CD4-positive, alpha-beta T cell treated with Interleukin-17A for 4 hours (primary cell): ENCODE results near the gene NRBP1.
A peak's percentile ranks its signal among the peaks of the same experiment; 100 is the strongest.

Source experiments
- DNase-seq: peaks from one replicate; pipeline ENCODE4 v3.0.0-alpha.2; 2020; ENCODE audit warnings: mixed read lengths

Gene NRBP1

GRCh38 chr2:27428213-27428977 lies at the start of gene NRBP1:
Gene NRBP1, plus strand, starts transcription at chr2:27428631. Its CDS starts 4,643 bp downstream, at chr2:27433274.
- DNase-seq = peak; percentile 95

DNA sequence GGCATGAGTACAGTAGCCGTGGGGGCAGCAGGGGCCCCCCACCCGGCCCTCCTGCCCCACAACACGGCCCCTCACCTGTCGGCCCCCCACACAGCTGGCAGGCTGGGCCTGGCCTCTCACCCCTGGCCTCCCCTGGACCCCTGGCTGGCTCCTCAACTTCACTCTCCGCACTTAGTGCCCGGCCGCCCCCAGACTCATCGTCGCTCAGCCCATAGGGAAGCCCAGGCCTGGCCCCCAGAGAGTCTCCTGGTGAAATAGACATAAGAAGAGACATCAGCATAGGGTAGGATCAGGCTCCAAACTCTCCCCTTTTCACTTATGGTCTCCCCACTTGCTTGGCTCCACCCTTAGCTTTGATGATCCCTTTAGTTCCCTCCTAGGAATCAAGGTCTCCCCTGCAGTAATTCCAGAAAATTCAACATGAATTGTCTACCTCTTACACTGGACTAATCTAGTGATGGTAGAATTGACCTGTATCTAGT lies 49.6 kb upstream of the NRBP1 start:
- DNase-seq = no peak

- no peak for DNase-seq
Measured at GRCh38 chr2:27379383-27379835, 49.0 kb upstream of the NRBP1 start.

- peak; percentile 64 for DNase-seq
Measured at GRCh38 chr2:27379836-27380625, 48.4 kb upstream of the NRBP1 start.

GRCh38 chr2:27380626-27381545 lies 47.5 kb upstream of the NRBP1 start, which contains the start of gene ZNF513:
Gene ZNF513, minus strand, starts transcription at chr2:27380734. Its CDS starts 208 bp downstream, at chr2:27380526.
- peak; percentile 93 for DNase-seq

- no peak for DNase-seq
Measured at GRCh38 chr2:27381577-27382181, 46.8 kb upstream of the NRBP1 start.

DNA sequence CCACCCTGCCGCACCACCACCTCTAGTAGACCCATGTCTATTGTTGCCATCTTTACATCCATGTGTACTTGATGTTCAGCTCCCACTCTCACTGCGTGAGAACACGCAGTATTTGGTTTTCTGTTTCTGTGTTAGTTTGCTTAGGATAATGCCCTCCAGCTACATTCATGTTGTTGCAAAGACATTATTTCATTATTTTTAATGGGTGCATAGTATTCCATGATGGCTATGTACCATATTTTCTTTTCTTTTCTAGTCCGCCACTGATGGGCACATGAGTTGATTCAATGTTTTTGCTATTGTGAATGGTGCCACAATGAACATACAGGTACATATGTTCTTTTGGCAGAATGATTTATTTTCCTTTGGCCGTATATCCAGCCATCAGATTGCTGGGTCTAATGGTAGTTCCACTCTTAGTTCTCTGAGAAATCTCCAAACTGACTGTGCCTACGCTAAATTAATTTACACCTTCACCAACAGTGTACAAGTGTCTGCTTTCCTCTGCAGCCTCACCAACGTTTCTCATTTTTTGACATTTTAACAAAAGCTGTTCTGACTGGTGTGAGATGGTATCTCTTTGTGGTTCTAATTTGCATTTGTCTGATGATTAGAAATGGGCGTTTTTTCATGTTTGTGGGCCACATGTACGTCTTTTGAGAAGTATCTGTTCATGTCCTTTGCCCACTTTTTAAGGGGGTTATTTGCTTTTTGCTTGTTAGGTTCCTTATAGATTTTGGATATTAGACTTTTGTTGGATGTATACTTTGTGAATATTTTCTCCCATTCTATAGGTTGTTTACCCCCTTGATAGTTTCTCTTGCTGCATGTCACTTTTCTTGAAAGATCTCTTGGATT lies 37.4 kb upstream of the NRBP1 start:
- no peak for DNase-seq

DNA sequence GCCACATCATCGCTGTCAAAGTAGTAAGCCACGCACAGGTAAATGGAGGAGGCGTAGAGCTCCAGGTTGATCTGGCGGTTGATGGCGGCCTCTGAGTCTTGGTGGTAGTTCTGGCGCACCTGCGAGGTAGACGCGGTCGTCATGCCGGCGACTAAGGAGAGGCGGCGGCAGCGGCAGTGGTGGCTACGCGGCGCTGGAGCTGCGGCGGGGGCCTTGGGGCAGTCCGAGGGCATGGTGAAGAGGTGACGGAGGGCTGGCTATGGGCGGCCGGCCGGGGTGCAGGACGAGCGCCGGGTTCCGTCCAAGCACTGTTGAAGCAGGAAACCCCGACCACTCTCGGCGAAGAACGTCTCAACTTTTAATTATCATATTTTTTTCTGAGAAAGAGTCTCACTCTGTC lies 35.2 kb upstream of the NRBP1 start:
- no peak for DNase-seq

GRCh38 chr2:27398962-27399361 lies 29.5 kb upstream of the NRBP1 start:
- DNase-seq = no peak

DNA sequence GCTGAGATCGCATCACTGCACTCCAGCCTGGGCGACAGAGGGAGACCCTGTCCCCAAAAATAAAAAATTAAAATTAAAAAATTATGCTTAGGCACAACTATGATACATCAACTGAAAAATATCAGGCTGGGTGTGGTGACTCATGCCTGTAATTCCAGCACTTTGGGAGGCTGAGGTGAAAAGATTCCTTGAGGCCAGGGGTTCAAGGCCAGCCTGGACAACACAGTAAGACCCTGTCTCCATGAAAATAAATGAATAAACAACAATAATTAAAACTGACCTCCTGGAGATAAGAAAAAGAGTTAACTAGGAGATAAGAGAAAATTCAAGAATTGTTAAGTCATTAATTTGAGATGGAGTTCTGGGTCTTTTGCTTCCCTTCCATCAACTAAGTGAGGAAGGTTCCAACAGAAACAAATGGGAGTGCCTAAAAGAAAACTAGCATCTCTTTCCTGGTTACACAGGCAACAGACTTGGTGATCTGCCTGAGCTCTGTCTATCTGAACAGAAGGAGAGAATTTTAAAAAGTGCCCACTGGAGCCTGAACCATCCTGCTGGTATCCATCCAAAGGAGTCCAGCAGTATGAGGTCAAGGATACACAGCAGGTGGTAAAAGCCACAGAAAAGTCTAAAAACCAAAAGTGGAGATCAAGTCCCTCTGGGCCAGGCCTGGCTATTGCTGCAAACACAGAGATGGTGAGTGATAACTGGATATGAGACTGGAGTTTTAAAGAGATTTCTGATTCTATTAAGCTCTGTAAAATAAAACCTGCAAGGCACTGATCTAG lies 27.9 kb upstream of the NRBP1 start:
- no peak for DNase-seq

GRCh38 chr2:27407798-27408491 lies 20.5 kb upstream of the NRBP1 start:
- no peak for DNase-seq

DNA sequence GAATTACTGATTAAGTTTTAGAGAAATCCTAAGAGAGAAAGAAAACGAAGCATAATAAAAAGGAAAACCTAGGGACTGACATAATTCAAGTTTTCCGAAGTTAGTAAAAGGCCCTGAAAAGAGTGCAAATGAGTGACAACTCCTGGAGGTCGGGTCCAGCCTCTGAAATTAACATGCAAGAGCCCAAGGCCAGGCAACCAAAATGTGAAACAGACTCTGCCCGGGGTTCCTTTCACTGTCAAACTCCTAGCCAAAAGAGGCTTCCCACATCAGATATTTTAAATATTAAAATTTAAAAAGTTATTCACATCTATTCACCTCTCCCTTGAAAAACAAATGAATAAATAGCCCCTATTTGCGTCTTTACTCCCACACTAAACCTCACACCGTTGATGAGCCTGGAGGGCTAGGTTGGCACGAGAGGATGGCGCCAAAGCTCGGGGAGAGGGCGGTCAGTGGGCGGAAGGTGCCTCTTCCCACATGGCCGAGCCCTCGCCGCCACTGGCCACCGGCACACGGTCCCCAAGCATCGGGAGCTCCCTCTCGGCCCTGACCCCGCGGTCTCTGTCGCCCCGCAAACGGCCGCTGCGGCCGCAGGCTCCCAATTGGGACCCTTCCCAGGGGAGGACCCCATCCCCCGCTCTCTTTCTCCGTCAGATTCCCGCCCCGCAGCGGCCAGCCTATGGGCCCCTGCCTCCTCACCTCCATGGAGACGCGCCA lies 19.7 kb upstream of the NRBP1 start:
- DNase-seq = no peak

DNA sequence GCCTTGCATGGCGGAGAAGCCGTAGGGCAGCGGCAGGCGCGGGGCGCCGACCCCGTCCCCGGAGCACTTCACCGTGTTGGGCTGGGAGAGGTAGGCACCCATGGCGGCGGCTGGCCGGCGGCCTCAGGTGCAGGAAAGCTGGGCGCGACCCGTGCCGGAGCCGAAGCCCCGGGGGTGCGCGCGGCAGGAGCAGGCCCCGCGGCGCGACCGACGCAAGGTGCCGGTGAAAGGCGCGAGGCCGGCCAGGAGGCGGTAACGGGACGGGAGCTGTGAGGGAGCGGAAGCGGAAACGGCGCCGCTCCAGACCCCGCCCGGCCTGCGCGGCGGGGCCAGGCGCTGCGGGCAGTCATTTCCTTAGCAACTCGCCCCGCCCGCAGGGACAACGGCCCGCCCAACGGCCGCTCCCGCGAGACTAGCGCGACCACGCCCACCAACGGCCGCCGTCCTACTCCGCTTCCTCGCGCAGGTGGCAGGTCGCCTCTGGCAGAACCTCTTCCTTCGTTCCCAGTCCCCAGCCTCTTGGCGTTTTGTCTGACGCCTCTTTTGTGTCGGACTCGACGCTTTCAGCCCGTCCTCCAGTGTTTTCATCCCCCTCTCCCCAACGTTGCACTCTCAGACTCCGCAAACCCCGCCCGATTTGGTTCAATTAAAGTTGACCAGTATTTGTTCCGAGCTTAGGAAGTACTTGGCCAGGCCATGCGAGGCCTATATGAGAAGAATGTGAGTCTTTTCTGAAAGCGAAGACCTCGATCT lies 18.9 kb upstream of the NRBP1 start, which contains the start of gene PPM1G:
Gene PPM1G (minus strand): TSS at position 271 of the 753 bp plus-strand sequence. CDS start 169 bp downstream, at position 102.
- peak; percentile 98 for DNase-seq

- DNase-seq = no peak
Measured at GRCh38 chr2:27412419-27413152, 15.8 kb upstream of the NRBP1 start.

GRCh38 chr2:27416151-27416550 lies 12.3 kb upstream of the NRBP1 start:
- no peak for DNase-seq

DNA sequence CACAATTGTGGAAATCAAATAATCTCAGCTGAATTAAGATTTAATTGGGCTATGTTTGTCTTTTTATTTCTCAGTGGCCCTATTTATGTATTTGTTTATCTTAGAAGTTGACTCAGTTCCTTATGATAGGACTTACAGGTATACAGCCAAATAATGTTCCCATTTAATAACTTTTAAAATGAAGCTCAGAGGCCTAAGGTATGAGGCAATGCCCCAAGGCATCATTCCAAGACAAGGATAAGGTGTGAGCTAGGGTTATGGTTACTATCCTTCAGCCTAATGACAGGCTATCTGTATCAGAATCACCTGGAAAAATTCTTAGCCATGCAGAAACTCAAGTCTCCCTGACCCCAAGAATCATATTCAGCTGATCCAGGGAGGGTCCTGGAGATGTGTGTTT lies 7.4 kb upstream of the NRBP1 start:
- DNase-seq = no peak

DNA sequence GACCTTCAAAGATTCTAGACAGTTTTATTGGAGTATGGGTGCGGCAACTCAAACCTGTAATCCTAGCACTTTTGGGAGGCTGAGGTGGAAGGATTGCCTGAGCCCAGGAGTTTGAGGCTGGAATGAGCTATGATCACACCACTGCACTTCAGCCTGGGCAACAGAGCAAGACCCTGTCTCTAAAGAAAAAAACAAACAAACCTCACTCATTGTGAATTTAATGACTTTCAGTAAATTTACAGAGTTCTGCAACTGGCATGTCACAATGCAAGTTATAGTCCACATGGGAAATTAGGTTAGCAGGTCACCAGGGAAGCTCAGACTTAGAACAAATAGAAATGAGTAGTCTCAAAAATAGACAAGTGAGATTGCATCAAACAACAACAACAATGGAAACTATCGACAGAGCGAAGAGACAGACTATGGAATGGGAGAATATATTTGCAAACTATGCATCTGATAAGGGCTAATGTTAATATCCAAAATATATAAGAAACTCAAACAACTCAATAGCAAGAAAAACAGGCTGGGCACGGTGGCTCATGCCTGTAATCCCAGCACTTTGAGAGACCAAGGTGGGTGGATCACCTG lies 6.7 kb upstream of the NRBP1 start:
- DNase-seq = no peak
